Muscle of back (tissue), 13 donors: ENCODE results near the gene OR5A2. TPM values are rescaled to one million over a fixed set of nuclear protein-coding genes. Genes with fewer than 3 reads are reported as not detected.
"Not testable (repeated sequence)": the region's sequence is repeated elsewhere in the genome, so short reads cannot be mapped to it uniquely, and the experiment has no call there.

ENCODE experiments used
- DNase-seq, 3 donors: peaks; one replicate each; pipeline versions ENCODE4 v3.0.0 to v3.0.0-alpha.2; 2013
- long read RNA-seq, 9 donors: transcript quantifications; one replicate each; lab custom pipeline, GENCODE V29; 2026
- polyA plus RNA-seq, 10 donors: library from polyadenylated mRNA; unstranded; fragments of 120-200 nt; gene quantifications; one replicate each; pipeline ENCODE4 v1.2.1, GENCODE V29; 2013; ENCODE audit not compliant: insufficient read length in 10 of 10

The OR5A2 gene, protein sequence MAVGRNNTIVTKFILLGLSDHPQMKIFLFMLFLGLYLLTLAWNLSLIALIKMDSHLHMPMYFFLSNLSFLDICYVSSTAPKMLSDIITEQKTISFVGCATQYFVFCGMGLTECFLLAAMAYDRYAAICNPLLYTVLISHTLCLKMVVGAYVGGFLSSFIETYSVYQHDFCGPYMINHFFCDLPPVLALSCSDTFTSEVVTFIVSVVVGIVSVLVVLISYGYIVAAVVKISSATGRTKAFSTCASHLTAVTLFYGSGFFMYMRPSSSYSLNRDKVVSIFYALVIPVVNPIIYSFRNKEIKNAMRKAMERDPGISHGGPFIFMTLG
- under 1 TPM in 3 of 10 donors, not detected in 7; 0.03 TPM for polyA plus RNA-seq
- long read RNA-seq, donor 1, result 0 reads
- long read RNA-seq, donor 2, result 0 reads
- long read RNA-seq, donor 3, result 0 reads
- long read RNA-seq, donor 4, result 0 reads
- long read RNA-seq, donor 5, result 0 reads
- long read RNA-seq, donor 6, result 0 reads
- long read RNA-seq, donor 7, result 0 reads
- long read RNA-seq, donor 8, result 0 reads
- long read RNA-seq, donor 9, result 0 reads

DNA sequence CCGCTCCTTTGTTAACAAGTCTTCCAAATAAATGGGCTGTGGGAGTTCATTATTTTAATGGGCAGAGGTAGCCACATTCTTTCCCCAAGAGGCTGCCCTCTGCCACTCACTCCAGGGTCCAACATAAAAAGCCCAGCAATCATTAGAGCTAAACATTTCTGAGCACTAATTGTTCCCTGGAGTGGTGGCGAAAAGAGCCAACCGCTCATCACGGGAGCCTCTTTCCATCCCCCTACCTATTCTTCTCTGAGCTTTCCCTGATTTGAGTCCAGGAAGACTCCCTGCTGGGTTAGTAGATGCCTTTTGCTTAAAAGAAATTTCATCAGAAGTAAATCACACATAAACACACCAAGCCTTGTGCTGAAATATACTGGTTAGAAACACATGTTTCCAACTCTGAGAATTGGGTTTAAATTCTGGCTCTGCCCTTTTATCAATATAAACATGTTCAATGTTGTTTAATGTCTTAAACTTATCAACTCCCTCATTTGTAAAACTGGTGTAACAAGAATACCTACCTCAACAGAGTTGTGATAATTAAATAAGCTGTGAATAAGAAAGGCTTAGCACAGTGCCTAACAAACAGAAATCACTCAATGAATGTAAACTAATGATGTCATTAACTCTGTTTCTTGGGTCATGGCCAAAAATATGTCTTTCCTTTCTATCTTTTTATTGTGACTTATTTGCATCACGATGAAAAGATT is at the start of gene OR5A2:
Gene OR5A2 (minus strand): TSS at position 53 of the 707 bp plus-strand sequence. CDS start 3,460 bp downstream, outside the sequence.
- no peak for DNase-seq

DNA sequence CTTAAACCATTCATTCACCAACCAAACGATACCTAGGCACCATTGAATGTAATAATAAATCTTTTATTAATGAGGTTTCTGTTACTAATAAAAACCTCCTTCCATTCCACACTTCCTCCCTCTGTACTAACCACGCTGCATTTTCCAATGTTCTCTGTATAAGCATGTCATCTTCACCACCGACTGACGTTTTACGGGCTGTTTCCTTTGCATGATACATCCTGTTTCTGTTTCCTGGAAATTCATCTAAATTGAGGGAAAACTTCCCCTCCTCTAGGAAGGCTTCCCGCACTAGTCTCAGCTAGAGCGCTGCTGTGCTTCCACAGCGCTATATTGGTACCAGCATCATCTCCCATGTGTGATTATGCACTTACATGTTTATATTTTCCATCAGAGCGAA is 49.0 kb upstream of the OR5A2 start:
- no peak for DNase-seq

DNA sequence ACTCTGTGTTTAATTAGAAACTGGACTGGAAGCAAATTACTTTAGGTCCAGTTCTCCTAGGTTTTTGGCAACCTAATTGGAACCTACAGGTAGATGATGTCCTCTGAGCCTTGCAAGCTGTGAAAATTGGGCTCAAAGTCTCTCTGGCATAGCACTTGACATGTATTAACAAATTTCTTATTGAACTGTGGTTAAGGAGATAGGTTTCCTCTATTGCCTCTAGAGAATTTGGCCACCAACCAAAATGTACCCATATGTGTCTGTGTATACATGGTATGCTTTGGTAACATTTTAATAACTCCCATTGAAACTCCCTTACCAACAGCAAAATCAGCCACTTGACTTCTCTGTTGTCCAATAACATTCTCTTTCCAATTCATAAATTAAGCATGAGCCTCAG is 46.8 kb upstream of the OR5A2 start, which contains the start of gene OR4D10:
Gene OR4D10 (plus strand): TSS at position 301 of the 400 bp plus-strand sequence. CDS start 4,115 bp downstream, outside the sequence.
- no peak for DNase-seq

DNA sequence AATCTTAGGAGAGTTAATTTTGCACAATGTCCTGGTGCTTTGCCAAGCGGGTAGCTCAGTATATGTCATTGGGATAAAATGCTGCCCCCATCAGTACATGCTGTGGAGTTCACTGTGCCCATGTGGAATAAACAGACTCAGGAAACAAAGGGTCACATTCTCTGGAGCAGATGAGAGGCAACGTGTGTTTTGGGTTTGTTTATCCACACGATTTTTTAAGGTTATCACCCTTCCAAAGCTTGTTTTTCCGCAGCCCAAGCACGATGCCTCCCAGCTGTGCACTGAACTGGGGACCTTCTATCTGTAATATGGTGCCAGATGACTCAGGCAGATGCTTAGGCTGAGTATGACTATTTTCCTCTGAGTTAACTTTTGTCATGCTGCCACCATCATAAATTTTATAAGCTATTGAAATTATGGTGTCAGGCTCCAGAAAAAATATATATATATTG is 37.0 kb upstream of the OR5A2 start:
- DNase-seq, result peak; percentile 52 to 78 (median 71)

DNA sequence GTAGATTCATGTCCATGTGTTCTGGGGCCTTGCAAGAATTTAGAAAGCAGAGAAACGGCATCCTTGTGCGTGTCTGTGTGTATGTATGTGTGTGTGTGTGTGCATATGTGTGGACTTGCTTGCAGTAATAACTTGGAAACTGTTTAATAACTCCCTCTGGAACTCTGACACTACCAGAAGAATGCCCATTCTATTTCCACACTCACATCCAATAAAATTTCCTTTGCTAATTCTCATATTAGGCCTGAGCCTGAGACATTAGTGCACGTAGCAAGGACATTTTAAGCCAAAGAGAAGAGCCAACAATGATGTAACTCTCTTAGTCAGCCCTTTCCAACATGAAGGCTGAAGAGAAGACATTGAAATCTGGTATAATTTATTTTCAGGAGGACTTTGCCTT is 33.7 kb upstream of the OR5A2 start:
- DNase-seq, result peak; percentile 13 to 49 (median 31)

DNA sequence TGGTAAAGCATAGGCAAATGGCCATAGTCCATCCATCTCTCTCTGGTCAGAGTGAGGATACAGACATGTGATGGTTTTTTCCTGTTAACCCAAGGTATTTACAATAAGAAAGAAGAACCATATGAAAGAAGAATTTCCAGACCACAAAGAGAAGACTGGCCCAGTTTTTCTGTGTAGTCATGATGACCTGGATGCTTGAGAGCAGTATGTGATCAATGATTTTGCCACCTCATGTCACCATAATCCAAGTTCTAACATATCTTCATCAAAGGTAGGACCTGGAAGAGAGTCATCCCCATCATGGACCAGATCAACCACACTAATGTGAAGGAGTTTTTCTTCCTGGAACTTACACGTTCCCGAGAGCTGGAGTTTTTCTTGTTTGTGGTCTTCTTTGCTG is 30.4 kb upstream of the OR5A2 start, which contains the start of gene OR4D6:
Gene OR4D6 (plus strand): TSS at position 301 of the 400 bp plus-strand sequence. CDS start 0 bp downstream, at position 301.
- no peak for DNase-seq

DNA sequence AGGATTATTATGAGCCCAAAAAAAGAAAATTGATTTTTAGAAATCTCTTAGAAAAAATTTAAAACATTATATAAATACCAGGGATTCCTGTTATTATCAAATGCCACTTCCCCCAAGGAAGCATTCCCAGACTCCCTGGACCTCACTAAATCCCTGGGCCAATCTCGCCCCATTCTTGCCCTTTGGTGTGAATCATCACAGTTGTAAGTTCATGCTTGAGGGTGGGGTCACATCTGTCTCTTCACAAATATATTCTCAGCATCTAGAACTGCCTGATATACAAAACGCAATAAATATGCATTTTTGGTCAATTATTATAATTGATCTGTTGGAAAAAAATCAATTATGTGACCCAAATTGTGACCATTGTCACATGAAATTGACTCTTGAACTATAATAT is 22.3 kb upstream of the OR5A2 start:
- no peak for DNase-seq

DNA sequence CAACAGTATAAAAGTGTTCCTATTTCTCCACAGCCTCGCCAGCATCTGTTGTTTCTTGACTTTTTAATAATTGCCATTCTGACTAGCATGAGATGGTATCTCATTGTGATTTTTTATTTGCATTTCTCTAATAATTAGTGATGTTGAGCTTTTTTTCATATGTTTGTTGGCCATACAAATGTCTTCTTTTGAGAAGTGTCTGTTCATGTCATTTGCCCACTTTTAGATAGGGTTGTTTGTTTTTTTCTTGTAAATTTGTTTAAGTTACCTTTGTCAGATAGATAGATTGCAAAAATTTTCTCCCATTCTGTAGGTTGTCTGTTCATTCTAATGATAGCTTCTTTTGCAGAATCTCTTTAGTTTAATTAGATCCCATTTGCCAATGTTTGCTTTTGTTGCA is 19.4 kb upstream of the OR5A2 start:
- not testable (repeated sequence) for DNase-seq

DNA sequence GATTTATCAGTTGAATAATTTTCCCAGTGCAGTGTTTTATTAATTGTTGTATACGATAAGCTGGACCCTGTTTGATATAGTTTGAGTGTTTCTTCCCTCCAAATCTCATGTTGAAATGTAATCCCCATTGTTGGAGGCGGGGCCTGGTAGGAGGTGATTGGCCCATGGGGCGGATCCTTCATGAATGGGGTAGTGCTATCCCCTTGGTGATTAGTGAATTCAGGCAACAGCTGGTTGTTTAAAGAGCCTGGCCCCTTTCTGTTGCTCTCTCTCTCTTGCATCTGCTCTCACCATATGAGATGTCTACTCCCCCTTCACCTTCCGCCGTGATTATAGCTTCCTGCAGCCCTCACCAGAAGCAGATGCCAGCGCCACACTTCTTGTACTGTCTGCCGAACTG is 11.6 kb upstream of the OR5A2 start:
- no peak for DNase-seq

DNA sequence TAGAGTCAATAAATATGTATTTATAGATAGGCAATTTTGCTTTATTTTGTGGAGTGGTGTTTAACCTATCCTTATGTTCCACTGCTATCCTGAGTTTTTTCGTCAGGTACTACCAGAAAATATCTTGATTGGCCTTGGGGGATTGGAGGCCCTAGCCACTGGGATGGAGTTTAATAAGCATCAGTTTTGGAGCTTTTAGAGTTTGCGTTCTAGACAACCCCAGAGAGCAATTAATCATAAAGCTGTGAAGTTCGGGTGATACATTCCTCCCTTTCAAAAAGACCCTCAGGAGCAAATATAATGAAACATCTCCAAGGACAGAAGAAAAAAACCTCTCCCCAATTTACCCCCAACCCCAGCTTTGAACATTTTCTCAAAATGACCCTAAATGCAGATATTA is 10.0 kb upstream of the OR5A2 start, which contains the start of gene OR5A1:
Gene OR5A1 (plus strand): TSS at position 301 of the 400 bp plus-strand sequence. CDS start 6,700 bp downstream, outside the sequence.
- DNase-seq, result no peak

DNA sequence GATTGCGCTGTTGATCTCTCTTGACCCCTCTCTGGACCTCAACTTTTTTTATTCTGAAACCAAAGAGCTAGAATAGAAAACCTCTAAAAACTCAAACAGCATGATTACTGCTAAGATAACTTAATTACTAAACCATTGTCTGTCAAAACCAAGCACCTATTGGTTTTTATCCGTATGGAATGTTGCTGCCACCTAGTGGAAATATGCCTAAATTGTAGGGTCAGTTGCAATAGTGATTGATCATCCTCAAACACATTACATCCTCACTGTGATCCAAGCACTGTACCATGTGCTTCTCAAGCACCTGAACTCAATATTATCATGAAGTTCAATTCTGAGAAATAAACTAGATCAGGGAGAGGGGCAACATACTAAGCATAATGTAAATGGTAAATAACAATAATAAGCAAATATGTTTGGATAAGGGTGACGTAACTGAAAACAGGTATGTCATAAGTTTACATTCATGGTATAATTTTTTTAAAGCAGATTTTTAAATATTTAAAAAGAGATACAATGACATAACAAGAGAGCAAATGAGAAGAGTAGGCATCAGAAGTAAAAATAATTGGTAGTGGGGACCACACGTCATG is 3.8 kb upstream of the OR5A2 start:
- peak; percentile 25 to 45 (median 27) for DNase-seq

DNA sequence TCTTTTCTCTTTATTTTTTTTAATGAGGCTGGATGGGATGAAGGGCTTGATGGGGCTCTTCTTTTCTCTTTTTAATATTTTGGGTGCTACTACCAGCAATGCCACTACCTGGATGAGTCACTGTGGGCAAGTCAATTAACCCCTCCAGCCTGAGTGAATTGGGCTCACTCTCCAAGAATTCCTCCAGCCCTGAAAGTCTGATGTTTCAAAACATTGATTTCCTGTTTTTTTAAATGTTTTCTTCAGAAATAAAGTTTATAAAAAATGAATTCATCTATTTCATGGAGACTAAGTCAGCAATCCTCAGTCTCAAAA is 812 bp upstream of the OR5A2 start:
- no peak for DNase-seq

DNA sequence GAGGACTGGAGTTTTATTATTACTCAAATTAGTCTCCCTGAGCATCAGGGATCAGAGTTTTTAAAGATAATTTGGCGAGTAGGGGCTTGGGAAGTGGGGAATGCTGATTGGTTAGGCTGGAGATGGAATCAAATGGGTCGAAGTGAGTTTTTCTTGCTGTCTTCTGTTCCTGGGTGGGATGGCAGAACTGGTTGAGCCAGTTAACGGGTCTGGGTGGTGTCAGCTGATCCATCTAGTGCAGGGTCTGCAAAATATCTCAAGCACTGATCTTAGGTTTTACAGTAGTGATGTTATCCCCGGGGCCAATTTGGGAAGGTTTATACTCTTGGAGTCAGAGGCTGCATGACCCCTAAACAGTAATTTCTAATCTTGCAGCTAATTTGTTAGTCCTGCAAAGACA is 1.1 kb downstream of the OR5A2 start:
- DNase-seq, result no peak

DNA sequence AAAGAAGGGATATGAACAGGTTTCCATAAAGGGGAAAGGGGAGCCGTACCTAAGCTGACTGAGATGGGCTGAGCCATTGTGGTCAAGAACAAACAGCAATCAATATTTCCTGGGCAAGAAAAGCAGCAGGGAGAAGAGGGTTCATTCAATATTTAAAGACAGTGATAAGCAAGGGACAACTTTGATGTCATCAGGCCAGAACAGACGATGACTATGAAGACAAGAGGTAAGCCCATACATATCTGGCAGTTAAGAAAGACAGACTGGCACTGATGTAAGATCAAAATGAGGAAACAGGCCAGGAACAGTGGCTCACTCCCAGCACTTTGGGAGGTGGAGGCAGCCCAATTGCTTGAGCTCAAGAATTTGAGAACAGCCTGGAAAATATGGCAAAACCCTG is 2.4 kb downstream of the OR5A2 start:
- no peak for DNase-seq

DNA sequence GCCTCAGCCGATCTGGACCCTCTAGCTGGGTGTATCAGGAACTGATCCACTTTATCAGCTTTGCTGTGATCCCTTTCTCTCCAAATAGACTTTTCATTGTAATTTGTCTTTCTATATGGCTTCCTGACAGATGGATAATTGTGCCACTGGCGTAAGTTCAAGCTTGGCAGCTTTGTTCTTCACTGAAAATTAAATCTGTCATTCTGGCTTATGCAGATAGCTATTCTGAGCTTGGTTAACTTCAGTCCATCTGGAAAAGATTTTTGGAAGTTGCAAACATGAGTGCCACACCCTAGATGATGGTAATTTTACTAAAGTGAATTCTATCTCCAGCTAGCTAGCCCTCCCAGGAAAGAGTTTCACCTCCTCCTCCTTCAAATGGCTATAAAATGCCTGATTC is 8.1 kb downstream of the OR5A2 start:
- DNase-seq, result peak in 2 of 3 donors; percentile 6 to 11

DNA sequence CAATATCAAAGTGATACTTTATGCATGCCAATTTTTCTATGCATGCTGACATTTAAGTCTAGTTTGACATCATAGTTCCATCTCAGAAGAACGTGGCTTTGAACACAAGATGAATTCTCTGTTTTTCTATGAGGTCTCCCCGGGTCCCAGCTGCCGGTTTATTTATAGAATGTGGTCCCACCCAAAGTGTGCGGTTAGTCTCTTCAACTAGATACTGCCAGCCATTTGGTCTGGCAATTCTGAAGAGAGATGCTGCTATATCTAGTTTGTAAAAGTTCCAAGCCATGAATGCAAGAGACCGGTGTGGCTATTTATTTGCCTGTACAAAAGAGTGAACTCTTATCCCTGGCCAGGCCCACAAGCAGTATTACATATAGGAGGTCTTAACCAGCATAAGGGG is 9.2 kb downstream of the OR5A2 start:
- DNase-seq, result peak in 2 of 3 donors; percentile 4 to 9

DNA sequence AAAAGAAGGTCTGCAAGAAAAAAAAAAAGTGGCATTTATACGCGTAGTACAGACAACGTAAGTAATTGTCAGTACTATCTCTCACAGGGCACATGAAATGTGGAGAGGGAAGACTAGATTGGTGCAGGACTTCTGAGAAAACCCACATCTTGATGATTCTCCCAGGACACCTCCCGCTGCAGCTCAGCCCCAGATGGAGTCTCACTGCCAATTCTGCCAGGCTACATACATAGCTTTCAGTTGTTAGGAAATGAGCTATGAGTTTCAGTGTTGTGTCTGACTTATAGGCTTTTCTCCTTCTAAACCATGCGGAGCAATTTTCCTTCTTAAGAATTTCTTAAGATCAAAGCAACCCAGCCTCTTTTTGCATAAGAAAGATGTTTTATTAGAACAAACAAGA is 9.6 kb downstream of the OR5A2 start:
- no peak for DNase-seq

DNA sequence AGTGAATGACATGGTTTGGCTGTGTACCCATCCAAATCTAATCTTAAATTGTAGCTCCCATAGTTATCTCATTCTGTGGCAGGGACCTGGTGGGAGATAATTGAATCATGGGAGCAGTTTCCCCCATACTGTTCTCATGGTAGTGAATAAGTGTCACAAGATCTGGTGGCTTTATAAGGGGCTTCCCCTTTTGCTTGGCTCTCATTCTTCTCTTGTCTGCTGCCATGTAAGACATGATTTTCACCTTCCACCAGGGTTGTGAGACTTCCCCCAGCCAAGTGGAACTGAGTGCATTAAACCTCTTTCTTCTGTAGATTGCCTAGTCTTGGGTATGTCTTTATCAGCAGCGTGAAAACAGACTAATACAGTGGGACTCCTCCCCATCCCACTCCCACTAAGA is 11.1 kb downstream of the OR5A2 start:
- no peak for DNase-seq

DNA sequence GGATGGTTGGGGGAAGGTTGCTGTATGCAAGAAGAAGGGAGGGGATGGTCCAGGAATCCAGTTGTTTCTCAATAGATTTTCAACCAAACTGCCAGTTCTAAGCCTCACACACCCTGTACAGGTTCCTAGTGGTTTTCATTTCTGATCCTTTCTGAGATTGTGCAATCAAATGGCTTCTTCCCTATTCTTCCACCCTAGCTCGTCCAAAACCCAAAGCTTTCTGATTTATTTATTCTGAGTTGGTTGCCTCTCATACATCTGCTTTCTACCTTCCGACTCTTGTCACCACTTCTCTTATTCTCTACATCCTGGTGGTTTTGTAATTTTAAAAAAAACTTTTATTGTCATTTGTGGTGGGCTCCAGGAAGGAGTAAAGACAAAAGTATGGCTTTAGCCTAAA is 12.6 kb downstream of the OR5A2 start:
- no peak for DNase-seq

DNA sequence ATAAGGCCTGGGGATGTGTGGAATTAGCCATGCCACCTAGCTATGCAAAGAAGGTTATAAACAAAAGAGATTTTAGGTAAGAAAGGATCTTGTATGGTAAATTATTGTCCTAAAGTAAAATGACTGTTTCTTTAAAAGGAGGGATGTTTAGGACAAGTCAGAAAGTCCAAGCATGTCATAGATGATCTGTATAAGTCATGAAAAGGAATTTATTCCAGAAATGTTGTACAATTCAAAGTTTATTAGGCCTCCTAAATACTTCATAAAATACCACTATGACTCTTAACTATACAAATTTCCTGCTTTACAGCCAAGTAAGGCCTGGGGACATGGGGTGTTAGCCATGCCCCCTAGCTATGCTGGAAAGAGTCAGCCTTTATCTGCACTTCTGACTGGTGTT is 22.7 kb downstream of the OR5A2 start:
- DNase-seq, result no peak

DNA sequence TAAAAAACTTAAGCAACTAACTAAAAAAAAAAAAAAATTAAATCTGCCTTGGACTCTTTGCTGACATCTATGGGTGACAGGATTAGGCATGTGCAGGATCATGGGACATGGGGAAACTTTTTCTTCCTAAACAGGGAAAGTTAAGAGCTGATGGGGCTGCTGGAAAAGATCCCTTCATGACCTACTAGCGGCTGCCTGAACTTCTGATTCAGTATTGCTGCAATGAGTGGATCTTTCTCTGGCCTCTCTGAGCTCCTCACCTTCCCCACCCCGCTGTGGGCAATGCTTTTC is 25.0 kb downstream of the OR5A2 start:
- no peak for DNase-seq

DNA sequence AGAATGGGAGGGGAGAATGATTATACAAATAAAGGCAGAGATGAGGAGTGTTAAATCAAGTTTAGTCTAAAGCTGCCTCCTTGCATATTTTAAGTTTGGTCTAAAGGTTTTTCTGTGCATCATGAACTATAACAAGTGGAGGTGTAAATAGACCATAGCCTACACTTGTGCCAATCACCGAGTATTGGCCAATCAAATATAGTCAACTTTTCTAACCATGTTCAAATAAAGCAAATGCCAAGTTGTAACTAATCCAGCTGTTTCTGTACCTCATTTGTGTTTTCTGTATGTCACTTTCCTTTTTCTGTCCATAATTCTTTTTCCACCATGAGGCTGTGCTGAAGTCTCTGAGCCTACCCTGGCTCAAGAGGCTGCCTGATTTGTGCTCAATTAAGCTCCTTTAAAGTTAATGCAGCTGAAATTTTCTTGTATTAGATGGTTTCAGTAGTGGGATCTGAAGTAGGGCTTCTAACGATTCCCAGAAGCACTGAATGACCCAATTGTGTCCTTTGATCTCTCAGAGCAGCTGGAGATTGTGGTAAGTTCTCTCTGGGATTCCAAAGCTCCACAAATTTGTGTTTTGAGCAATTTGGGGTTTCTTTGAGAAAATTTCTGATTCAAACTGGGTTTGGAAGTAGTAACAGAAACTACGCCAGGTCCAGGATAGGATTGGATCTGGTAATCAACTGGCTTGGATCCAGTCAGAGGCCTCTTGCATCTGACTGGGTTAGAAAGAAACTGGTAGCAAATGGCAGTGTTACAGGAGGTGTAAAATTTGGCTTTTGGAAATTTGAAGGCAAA is 25.6 kb downstream of the OR5A2 start:
- no peak for DNase-seq
